HEK293T (cell line): Measurements from ENCODE around the gene GPR157.

Source experiments
- CTCF ChIA-PET: fragments of 350-600 bp; formaldehyde crosslinking; extraction: SDS; loops from one replicate; lab custom pipeline; 2021; ENCODE audit warnings: antibody characterized with exemption, inconsistent platforms; lab: Yijun Ruan, JAX
- POLR2A ChIA-PET: fragments of 350-600 bp; formaldehyde crosslinking; extraction: SDS; loops from one replicate; lab custom pipeline; 2020; ENCODE audit warnings: antibody characterized with exemption, inconsistent platforms; lab: Yijun Ruan, JAX
- DNase-seq: peaks from one replicate; pipeline ENCODE4 v3.0.0; 2012; ENCODE audit warnings: mixed read lengths; ENCODE audit errors: extremely low spot score
- ARNT ChIP-seq: fragments of 450-650 bp; IDR thresholded peaks from 2 replicates; pipeline ENCODE4 v1.6.1; 2017; ENCODE audit warnings: mild to moderate bottlenecking
- BHLHE40 ChIP-seq: fragments of 450-650 bp; IDR thresholded peaks from 2 replicates; pipeline ENCODE4 v1.6.1; 2016; ENCODE audit warnings: mild to moderate bottlenecking, moderate library complexity, borderline replicate concordance
- CTBP1 ChIP-seq: fragments of 450-650 bp; IDR thresholded peaks from 2 replicates; pipeline ENCODE4 v1.6.1; 2016; ENCODE audit warnings: borderline replicate concordance
- ELF4 ChIP-seq: fragments of 450-650 bp; IDR thresholded peaks from 2 replicates; pipeline ENCODE4 v1.6.1; 2017; ENCODE audit warnings: antibody characterized with exemption
- FOXA1 ChIP-seq: fragments of 450-650 bp; IDR thresholded peaks from 2 replicates; pipeline ENCODE4 v1.6.1; 2016; ENCODE audit warnings: mild to moderate bottlenecking
- FOXK2 ChIP-seq: fragments of 450-650 bp; IDR thresholded peaks from 2 replicates; pipeline ENCODE4 v1.6.1; 2016; ENCODE audit warnings: mild to moderate bottlenecking
- FOXM1 ChIP-seq: fragments of 450-650 bp; IDR thresholded peaks from 2 replicates; pipeline ENCODE4 v1.6.1; 2017; ENCODE audit warnings: mild to moderate bottlenecking, borderline replicate concordance
- HDGF ChIP-seq: fragments of 450-650 bp; IDR thresholded peaks from 2 replicates; pipeline ENCODE4 v1.6.1; 2017; ENCODE audit warnings: antibody characterized with exemption, borderline replicate concordance
- L3MBTL2 ChIP-seq: fragments of 450-650 bp; conservative IDR thresholded peaks from 2 replicates; pipeline ENCODE4 v1.6.1; 2016; ENCODE audit warnings: mild to moderate bottlenecking
- LEF1 ChIP-seq: fragments of 450-650 bp; IDR thresholded peaks from 2 replicates; pipeline ENCODE4 v1.6.1; 2017; ENCODE audit warnings: mild to moderate bottlenecking, borderline replicate concordance
- NFRKB ChIP-seq: fragments of 450-650 bp; IDR thresholded peaks from 2 replicates; pipeline ENCODE4 v1.6.1; 2016; ENCODE audit warnings: mild to moderate bottlenecking, moderate library complexity
- PKNOX1 ChIP-seq: fragments of 450-650 bp; IDR thresholded peaks from 2 replicates; pipeline ENCODE4 v1.6.1; 2016
- SP1 ChIP-seq: fragments of 450-650 bp; IDR thresholded peaks from 2 replicates; pipeline ENCODE4 v1.6.1; 2017
- SUZ12 ChIP-seq: fragments of 450-650 bp; IDR thresholded peaks from 2 replicates; pipeline ENCODE4 v1.6.1; 2016; ENCODE audit warnings: mild to moderate bottlenecking
- TARDBP ChIP-seq: fragments of 450-650 bp; IDR thresholded peaks from 2 replicates; pipeline ENCODE4 v1.6.1; 2016
- ZNF384 ChIP-seq: fragments of 450-650 bp; IDR thresholded peaks from 2 replicates; pipeline ENCODE4 v1.6.1; 2016

GPR157 gene

GRCh38 chr1:9143250-9143649, 14.3 kb upstream of the GPR157 start:
- peak; percentile 5 for DNase-seq
- ChIA-PET POLR2A (no interaction called here), CTCF (interaction anchor here (0.6 to 1.5 kb wide), 5 partner anchors 9 to 84 kb away, joined by 3 to 7 read pairs (median 5); no protein-coding TSS in a partner anchor)
- TF ChIP-seq CTBP1, result no peak
- TF ChIP-seq BHLHE40, result no peak
- TF ChIP-seq ARNT, result no peak
- TF ChIP-seq FOXA1, result no peak
- no peak for TF ChIP-seq HDGF

GRCh38 chr1:9139930-9140329, 11.0 kb upstream of the GPR157 start:
- TF ChIP-seq CTBP1 (no peak), ELF4 (no peak), HDGF (no peak), ARNT (no peak), FOXK2 (no peak), FOXA1 (no peak), LEF1 (no peak), ZNF384 (no peak), L3MBTL2 (no peak), NFRKB (no peak), PKNOX1 (no peak), FOXM1 (no peak), SP1 (no peak), BHLHE40 (no peak), SUZ12 (no peak), TARDBP (no peak)
- ChIA-PET POLR2A (no interaction called here), CTCF (no interaction called here)
- no peak for DNase-seq

- no peak for DNase-seq
- POLR2A ChIA-PET, result no interaction called here
- CTCF ChIA-PET, result no interaction called here
- no peak for TF ChIP-seq ELF4
- TF ChIP-seq CTBP1, result no peak
- no peak for TF ChIP-seq L3MBTL2
- no peak for TF ChIP-seq FOXK2
- TF ChIP-seq HDGF, result no peak
- TF ChIP-seq TARDBP, result no peak
- no peak for TF ChIP-seq FOXA1
- TF ChIP-seq LEF1, result no peak
- TF ChIP-seq PKNOX1, result no peak
- no peak for TF ChIP-seq SUZ12
- TF ChIP-seq NFRKB, result no peak
- no peak for TF ChIP-seq FOXM1
- no peak for TF ChIP-seq SP1
- no peak for TF ChIP-seq BHLHE40
- TF ChIP-seq ARNT, result no peak
- TF ChIP-seq ZNF384, result no peak
Observed at GRCh38 chr1:9136932-9137331, 8.0 kb upstream of the GPR157 start.

- TF ChIP-seq CTBP1 (no peak), NFRKB (no peak), FOXM1 (no peak), SP1 (no peak), L3MBTL2 (no peak), HDGF (no peak), LEF1 (no peak), ZNF384 (no peak), ARNT (no peak), PKNOX1 (no peak), SUZ12 (no peak), ELF4 (no peak), FOXA1 (no peak), TARDBP (no peak), FOXK2 (no peak)
- ChIA-PET CTCF (no interaction called here), POLR2A (no interaction called here)
- no peak for DNase-seq
Observed at GRCh38 chr1:9135073-9135836, 6.4 kb upstream of the GPR157 start.

GRCh38 chr1:9133870-9134585, 5.1 kb upstream of the GPR157 start:
- CTCF ChIA-PET, result interaction anchor here (1.1 kb wide), 1 partner anchor 8 kb away, joined by 5 read pairs; no protein-coding TSS in a partner anchor
- POLR2A ChIA-PET, result no interaction called here
- no peak for TF ChIP-seq HDGF
- no peak for TF ChIP-seq SP1
- DNase-seq, result no peak

- peak; percentile 95 for DNase-seq
- CTCF ChIA-PET, result interaction anchor here (0.6 to 1.6 kb wide), 3 partner anchors 13 to 132 kb away, joined by 4 to 8 read pairs (median 6); no protein-coding TSS in a partner anchor
- TF ChIP-seq LEF1 (no peak), ELF4 (no peak), CTBP1 (no peak), FOXM1 (no peak)
- POLR2A ChIA-PET, result interaction anchor here (0.6 kb wide), 1 partner anchor 18 kb away, joined by 3 read pairs; no protein-coding TSS in a partner anchor
Observed at GRCh38 chr1:9129266-9130041, 552 bp upstream of the GPR157 start.
